GM18526 (cell line): ENCODE measurements around the gene SETBP1.

Source experiments
- POLR2A ChIP-seq: IDR thresholded peaks from 3 replicates; pipeline ENCODE4 v1.6.1; 2011; ENCODE audit not compliant: insufficient read length; ENCODE audit errors: extremely low read depth

The SETBP1 gene

DNA sequence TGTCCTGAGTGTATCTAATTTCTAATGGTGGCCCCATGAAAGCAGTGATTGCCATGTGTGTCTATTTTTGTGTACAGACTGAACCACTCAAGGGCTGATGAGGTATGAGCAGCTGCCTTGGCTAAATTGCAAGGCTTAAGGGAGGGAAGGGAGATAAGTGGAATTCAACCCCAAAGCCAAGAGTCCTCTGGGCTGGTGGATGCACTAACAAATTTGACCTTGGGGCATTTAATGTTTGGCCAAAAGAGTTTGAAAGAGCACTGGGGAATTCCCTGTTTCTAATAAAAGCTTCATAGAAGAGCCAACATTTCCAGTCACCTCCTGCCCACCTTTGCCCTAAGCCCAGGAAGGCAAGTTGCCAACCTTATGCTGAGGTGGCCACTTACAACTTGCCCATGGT is 172.1 kb downstream of the SETBP1 start:
- TF ChIP-seq POLR2A = no peak

DNA sequence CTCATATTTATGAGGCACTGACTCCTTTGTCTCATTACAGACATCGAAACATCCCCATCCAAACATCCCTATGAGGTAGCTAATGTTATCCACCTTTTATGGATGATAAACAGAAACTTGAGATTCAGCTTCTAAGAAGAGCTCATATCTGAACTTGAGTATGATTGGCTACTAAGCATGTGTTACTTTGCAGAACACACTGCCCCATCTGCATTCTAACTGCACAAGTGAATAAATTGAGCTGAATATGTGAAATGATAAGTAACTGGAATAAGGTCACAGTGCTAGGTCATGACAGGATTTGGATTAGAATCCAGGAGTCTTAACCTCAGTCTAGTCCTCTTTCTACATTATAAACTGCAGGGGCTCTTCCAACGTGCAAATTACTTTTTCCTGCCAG is 172.7 kb downstream of the SETBP1 start:
- TF ChIP-seq POLR2A = no peak

DNA sequence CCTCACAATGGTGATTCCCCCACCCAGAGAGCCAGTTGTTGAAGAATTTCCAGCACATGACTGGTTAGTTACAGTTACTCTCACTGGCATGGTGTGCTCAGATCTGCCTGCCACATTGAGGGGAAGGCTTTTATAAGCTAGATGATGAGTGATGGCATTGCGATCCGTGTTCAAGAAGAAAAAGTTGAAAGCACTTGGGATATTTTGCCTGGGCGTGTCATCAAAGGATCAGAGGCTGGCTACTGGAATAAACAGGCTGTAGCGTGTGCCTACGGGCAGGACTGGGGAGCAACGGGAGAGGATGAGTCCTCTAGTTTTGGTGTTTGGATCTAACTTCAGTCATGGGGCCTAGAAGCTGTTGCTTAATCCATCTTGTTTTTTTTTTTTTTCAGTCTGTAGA is 175.0 kb downstream of the SETBP1 start:
- no peak for TF ChIP-seq POLR2A

- TF ChIP-seq POLR2A = no peak
Measured at GRCh38 chr18:44856157-44856556, 175.5 kb downstream of the SETBP1 start.

DNA sequence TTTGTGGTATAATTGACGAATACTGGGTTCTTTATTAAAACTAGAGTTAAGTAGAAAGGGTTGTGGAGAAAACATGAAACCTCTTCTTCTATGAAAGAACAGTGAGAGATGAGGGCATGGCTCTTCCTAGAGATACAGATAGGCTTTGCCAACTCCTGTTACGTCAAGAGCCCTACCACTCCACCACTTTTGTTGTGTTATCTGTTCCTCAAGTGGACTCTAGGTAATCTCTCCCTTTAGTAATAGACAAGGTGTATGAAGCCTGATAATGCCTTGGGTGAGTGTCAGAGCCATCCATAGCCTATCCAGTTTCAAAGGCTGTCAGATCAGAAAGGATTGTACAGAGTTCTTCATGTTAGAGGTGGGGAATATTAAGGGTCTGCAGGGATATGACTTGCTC is 176.4 kb downstream of the SETBP1 start:
- TF ChIP-seq POLR2A = no peak

GRCh38 chr18:44857744-44858491 is 177.2 kb downstream of the SETBP1 start:
- no peak for TF ChIP-seq POLR2A

DNA sequence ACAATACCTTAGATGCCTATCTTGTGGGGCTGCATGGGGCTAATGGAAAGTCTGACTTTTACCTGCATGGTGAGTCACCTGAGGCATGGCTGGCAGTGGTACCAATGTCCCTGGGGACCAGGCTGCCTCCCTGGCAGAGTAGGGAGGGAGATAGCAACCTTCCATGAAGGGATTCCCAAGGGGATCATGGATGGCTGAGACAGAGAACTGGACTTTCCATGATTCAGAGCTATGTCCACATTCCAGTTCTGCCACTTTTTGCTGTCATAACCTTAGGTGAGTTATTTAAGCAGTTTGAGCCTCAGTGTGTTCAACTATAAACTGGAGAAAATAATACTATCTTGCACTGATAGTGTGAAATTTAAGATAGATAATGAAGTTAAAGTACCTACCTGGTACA is 178.6 kb downstream of the SETBP1 start:
- no peak for TF ChIP-seq POLR2A

DNA sequence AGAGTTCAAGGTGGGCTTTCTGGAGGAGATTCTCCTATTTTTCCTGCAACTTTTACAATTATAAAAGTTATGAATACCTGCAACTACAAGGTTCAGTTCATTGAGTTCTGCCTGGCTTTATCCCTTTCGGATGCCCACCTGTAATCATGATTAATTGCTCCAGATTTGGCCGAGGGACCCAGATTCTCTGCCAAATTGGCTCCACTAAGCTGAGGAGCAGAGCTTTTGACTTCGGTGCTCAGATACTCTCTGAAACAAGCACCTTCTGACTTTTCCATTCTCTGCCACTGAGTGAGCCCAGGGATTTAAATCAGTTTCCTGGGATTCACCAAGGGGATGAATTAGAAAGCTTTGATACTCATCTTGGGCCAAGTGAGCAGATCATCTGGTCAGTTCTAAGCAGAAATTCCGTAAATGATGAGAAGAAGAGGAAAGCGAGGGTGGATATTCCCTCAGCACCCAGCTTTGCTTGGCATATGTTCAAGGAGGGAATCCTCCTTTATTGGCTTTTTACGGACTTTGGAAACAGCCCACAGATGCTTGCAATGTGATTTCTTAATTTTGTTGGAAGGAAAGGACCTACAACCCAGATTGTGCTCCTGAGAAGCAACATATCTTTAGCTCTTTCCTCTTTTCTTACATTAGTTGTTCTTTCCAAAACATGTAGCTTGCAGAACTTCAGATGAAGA is 179.2 kb downstream of the SETBP1 start:
- TF ChIP-seq POLR2A = no peak

- TF ChIP-seq POLR2A = no peak
Measured at GRCh38 chr18:44862112-44862511, 181.4 kb downstream of the SETBP1 start.

DNA sequence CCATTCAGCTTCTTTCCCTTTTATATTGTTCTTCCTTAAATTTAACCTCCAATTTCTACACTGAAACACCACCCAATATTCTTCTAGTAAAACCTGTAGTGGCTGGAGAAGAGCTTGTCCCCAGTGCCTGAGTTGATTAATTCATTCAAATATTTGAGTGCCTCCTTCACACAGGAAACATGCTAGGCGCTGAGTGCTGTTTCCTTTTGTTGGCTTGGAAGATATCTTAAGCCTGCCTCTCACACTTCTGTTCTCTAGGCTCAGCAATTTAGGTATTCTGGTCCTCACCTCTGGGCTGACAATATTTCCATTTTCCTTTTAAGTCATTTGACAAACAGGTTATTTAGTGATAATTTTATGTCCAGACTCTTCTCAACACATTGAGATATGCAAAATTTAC is 185.4 kb downstream of the SETBP1 start:
- no peak for TF ChIP-seq POLR2A

- TF ChIP-seq POLR2A = no peak
Measured at GRCh38 chr18:44869533-44869932, 188.8 kb downstream of the SETBP1 start.

GRCh38 chr18:44870631-44871502 is 190.2 kb downstream of the SETBP1 start:
- no peak for TF ChIP-seq POLR2A

- no peak for TF ChIP-seq POLR2A
Measured at GRCh38 chr18:44871771-44872170, 191.1 kb downstream of the SETBP1 start.

DNA sequence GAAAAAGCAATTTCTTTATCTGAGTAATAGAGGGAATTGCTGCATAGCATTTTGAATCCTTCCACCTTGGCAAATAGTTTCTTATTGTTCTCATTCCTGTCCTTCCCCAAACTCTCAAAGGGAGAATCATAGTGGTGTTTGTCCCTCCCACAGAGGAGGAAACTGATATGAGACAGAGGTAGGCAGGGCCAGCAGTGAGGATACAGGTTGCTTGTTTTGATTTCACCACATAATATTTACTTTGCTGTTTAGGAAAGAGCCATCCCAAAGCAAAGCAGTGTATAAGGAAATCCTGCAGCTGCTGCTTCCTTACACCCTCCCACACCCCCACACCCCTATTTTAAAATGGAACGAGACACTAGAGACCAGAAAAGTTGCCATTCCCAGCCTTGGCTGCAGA is 195.3 kb downstream of the SETBP1 start:
- no peak for TF ChIP-seq POLR2A

DNA sequence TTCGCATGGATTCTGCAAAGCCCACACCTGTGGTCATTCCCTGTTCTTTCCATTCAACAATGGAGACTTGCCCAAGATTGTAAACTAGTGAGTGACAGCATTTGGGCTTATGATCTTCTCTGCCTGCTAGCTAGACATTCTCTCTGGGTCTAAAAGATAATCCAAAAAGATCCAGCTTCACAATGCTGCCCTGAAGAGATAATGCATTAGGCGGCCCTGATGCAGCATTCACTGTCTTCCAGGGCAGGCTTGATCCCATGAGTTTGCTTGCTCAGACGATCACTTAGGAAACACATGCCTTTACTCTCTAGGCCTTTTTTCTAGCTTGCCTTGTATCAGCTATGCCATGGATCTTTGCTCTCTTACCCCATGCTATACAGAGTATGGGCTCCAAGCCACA is 196.1 kb downstream of the SETBP1 start:
- TF ChIP-seq POLR2A = no peak

DNA sequence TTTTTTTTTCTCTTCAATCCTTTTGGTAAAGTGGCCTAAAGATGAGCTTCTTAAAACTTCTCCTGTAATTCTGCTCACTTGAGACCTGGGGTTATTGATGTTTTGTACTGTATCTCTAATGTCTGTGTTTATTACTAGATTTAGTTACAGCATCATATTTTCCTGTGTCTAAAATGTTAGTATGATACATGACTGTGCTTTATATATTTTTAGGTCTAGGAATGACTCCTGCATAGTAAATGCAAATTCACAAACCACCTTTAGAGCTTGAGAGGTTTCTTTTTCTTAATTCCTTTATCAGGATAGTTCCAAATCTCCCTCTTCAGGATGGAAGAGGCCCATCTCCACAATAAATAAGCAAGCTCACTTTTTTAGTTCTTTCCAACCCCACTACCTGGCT is 197.6 kb downstream of the SETBP1 start:
- TF ChIP-seq POLR2A = no peak
